COLO668 (cell line): ENCODE measurements around the gene PARD3B.

ENCODE experiments used
- DNase-seq: peaks from one replicate; lab custom pipeline; 2025; ENCODE audit not compliant: unreplicated experiment; lab: John Stamatoyannopoulos, UW

The PARD3B gene

GRCh38 chr2:205527801-205528200, 982.5 kb downstream of the PARD3B start:
- DNase-seq, result no peak

- no peak for DNase-seq
These were observed 985.8 kb downstream of the PARD3B start for GRCh38 chr2:205531072-205531471.

- no peak for DNase-seq
These were observed 986.3 kb downstream of the PARD3B start for GRCh38 chr2:205531489-205532148.

GRCh38 chr2:205535001-205535400, 989.7 kb downstream of the PARD3B start:
- DNase-seq, result no peak

GRCh38 chr2:205539603-205540002, 994.3 kb downstream of the PARD3B start:
- no peak for DNase-seq

GRCh38 chr2:205540036-205540435, 994.8 kb downstream of the PARD3B start:
- DNase-seq, result no peak

- no peak for DNase-seq
These were observed 998.1 kb downstream of the PARD3B start for GRCh38 chr2:205543262-205543843.

- DNase-seq, result no peak
These were observed 998.8 kb downstream of the PARD3B start for GRCh38 chr2:205543937-205544702.

GRCh38 chr2:205545971-205546816, 1000.9 kb downstream of the PARD3B start:
- DNase-seq, result no peak

GRCh38 chr2:205555566-205556230, 1010.4 kb downstream of the PARD3B start:
- no peak for DNase-seq

- no peak for DNase-seq
These were observed 1011.1 kb downstream of the PARD3B start for GRCh38 chr2:205556357-205556756.

- no peak for DNase-seq
These were observed 1011.7 kb downstream of the PARD3B start for GRCh38 chr2:205556841-205557539.

- DNase-seq, result no peak
These were observed 1012.6 kb downstream of the PARD3B start for GRCh38 chr2:205557873-205558272.

GRCh38 chr2:205561441-205561840, 1016.2 kb downstream of the PARD3B start:
- DNase-seq, result no peak

- DNase-seq, result peak; percentile 9
These were observed 1018.4 kb downstream of the PARD3B start for GRCh38 chr2:205563646-205564045.

- DNase-seq, result no peak
These were observed 1019.3 kb downstream of the PARD3B start for GRCh38 chr2:205564346-205565141.

- DNase-seq, result no peak
These were observed 1019.9 kb downstream of the PARD3B start for GRCh38 chr2:205565142-205565522.

- no peak for DNase-seq
These were observed 1021.4 kb downstream of the PARD3B start for GRCh38 chr2:205566606-205567168.

- no peak for DNase-seq
These were observed 1023.3 kb downstream of the PARD3B start for GRCh38 chr2:205568620-205569019.
